HepG2 (cell line): ENCODE results near the gene FOXA1. TPM values are rescaled to one million over a fixed set of nuclear protein-coding genes. Genes with fewer than 3 reads are reported as not detected.

Source experiments
- IKZF4 ChIP-seq: sonication (generic); formaldehyde crosslinking; IDR thresholded peaks from 2 replicates; pipeline ENCODE4 v1.5.1; 2020; ENCODE audit warnings: borderline replicate concordance, mild to moderate bottlenecking, low read depth, missing genetic modification reagents; ENCODE audit errors: not compliant biosample characterization
- MTERF4 ChIP-seq: sonication (generic); formaldehyde crosslinking; IDR thresholded peaks from 2 replicates; pipeline ENCODE4 v1.8.0; 2023; ENCODE audit warnings: mild to moderate bottlenecking, missing genetic modification reagents
- PRPF4 ChIP-seq: fragments of 200-400 bp; formaldehyde crosslinking; IDR thresholded peaks from 2 replicates; pipeline ENCODE4 v1.6.1; 2016; ENCODE audit warnings: low read length, low read depth; ENCODE audit not compliant: poor library complexity, severe bottlenecking
- RXRB ChIP-seq: IDR thresholded peaks from 2 replicates; pipeline ENCODE4 v1.6.1; 2016; ENCODE audit warnings: borderline replicate concordance, missing genetic modification reagents, missing compliant biosample characterization
- TAF15 ChIP-seq: fragments of 200-400 bp; formaldehyde crosslinking; IDR thresholded peaks from one replicate; pipeline ENCODE4 v1.6.1; 2018; ENCODE audit warnings: mild to moderate bottlenecking, low read depth, low read length; ENCODE audit not compliant: poor library complexity, severe bottlenecking
- ZBTB33 ChIP-seq: sonication (generic); formaldehyde crosslinking; IDR thresholded peaks from 2 replicates; pipeline ENCODE4 v1.4.0; 2020; ENCODE audit warnings: missing genetic modification reagents
- ZHX2 ChIP-seq, 2 experiments: sonication (generic) in 1 of 2; formaldehyde crosslinking in 1 of 2; IDR thresholded peaks; 2 replicates each; pipeline versions ENCODE4 v1.6.1 to v1.9.0; 2014 to 2022; ENCODE audit warnings: antibody characterized with exemption in 1 of 2, borderline replicate concordance in 1 of 2, inconsistent platforms in 1 of 2, low read depth in 1 of 2, missing genetic modification reagents in 1 of 2
- ZNF18 ChIP-seq: sonication (generic); formaldehyde crosslinking; IDR thresholded peaks from 2 replicates; pipeline ENCODE4 v1.8.0; 2022; ENCODE audit warnings: mild to moderate bottlenecking, missing genetic modification reagents; ENCODE audit not compliant: insufficient replicate concordance
- ZNF746 ChIP-seq: sonication (generic); formaldehyde crosslinking; IDR thresholded peaks from 2 replicates; pipeline ENCODE4 v1.8.0; 2022; ENCODE audit warnings: mild to moderate bottlenecking, missing genetic modification reagents
- ZNF761 ChIP-seq: sonication (generic); formaldehyde crosslinking; conservative IDR thresholded peaks from 2 replicates; pipeline ENCODE4 v1.4.0; 2020; ENCODE audit warnings: mild to moderate bottlenecking, missing genetic modification reagents
- ZSCAN22 ChIP-seq: sonication (generic); formaldehyde crosslinking; IDR thresholded peaks from 2 replicates; pipeline ENCODE4 v1.4.0; 2020; ENCODE audit warnings: mild to moderate bottlenecking, missing genetic modification reagents
- ZSCAN25 ChIP-seq: sonication (generic); formaldehyde crosslinking; IDR thresholded peaks from 2 replicates; pipeline ENCODE4 v1.8.0; 2022; ENCODE audit warnings: mild to moderate bottlenecking, missing genetic modification reagents
- polyA plus RNA-seq, 8 experiments: library from polyadenylated mRNA; depleted of rRNA in 3 of 8; stranded (reverse) in 7 of 8; unstranded in 1 of 8; fragments of >200 nt; fragmentation: Illumina TruSeq in 4 of 8; extraction: Trizol in 4 of 8; gene quantifications; 2 replicates each; pipeline versions ENCODE4 v1.2.1 to v1.2.3, GENCODE V29; 2011 to 2016; ENCODE audit warnings: low read depth in 4 of 8, missing spikeins in 1 of 8, mixed read lengths in 1 of 8; ENCODE audit not compliant: insufficient read depth in 1 of 8
- total RNA-seq, 5 experiments: library from RNA; depleted of rRNA; stranded (reverse); fragments of >200 nt; fragmentation: Illumina TruSeq; extraction: Trizol; gene quantifications; 2 replicates each; pipeline ENCODE4 v1.2.3, GENCODE V29; 2016; ENCODE audit warnings: low read depth in 1 of 5

FOXA1 gene
- total and polyA plus RNA-seq, 2 of the 13 experiments (the other 11 are each of a cell fraction or from before 2014, with no cell fraction given), result 43.4 to 58.6 TPM

- TF ChIP-seq ZHX2 (IDR thresholded peaks at IDR 0.05; ENCODE audit: low read depth), result peak; percentile 46; the same call in 1 of the 2 replicates
- no peak for TF ChIP-seq ZHX2 (CRISPR knock-in tag; IDR thresholded peaks at IDR 0.05; ENCODE audit: borderline replicate concordance)
- no peak for TF ChIP-seq ZNF18
- TF ChIP-seq ZNF746 (CRISPR knock-in tag), result peak; percentile 42; the same call in 1 of the 2 replicates
- 0 out of 2 replicates have a peak, but pooled peaks have one; percentile 27 for TF ChIP-seq ZNF761 (CRISPR knock-in tag)
- TF ChIP-seq PRPF4, result peak; percentile 84
- TF ChIP-seq ZSCAN25 (CRISPR knock-in tag), result 0 out of 2 replicates have a peak, but pooled peaks have one; percentile 37
- 0 out of 2 replicates have a peak, but pooled peaks have one; percentile 31 for TF ChIP-seq ZSCAN22 (CRISPR knock-in tag)
- 0 out of 2 replicates have a peak, but pooled peaks have one; percentile 15 for TF ChIP-seq MTERF4 (CRISPR knock-in tag)
- TF ChIP-seq ZBTB33 (CRISPR knock-in tag), result peak; percentile 91; the same call in 1 of the 2 replicates
- TF ChIP-seq TAF15, result peak; percentile 11
- peak; percentile 4 for TF ChIP-seq IKZF4 (CRISPR knock-in tag)
- no peak for TF ChIP-seq RXRB (CRISPR knock-in tag)
Measured at GRCh38 chr14:37584211-37585100, 10.6 kb downstream of the FOXA1 start (continued).
